Muscle of leg (tissue), 11 donors: ENCODE data around the gene SEC14L3. TPM values are rescaled to one million over a fixed set of nuclear protein-coding genes. Genes with fewer than 3 reads are reported as not detected.

Experiments used
- DNase-seq: peaks from one replicate; pipeline ENCODE4 v3.0.0; 2013
- H3K27ac ChIP-seq: one replicate; pipeline ENCODE4 v1.5.1; 2013; ENCODE audit warnings: mild to moderate bottlenecking, low read length, control low read depth
- H3K27me3 ChIP-seq: one replicate; pipeline ENCODE4 v1.6.1; 2013; ENCODE audit warnings: low read length; ENCODE audit not compliant: control insufficient read depth, insufficient read depth
- H3K36me3 ChIP-seq: one replicate; pipeline ENCODE4 v1.6.1; 2013; ENCODE audit warnings: low read length; ENCODE audit not compliant: control insufficient read depth, insufficient read depth
- H3K4me1 ChIP-seq: one replicate; pipeline ENCODE4 v1.6.1; 2013; ENCODE audit warnings: low read length; ENCODE audit not compliant: control insufficient read depth, insufficient read depth
- H3K4me3 ChIP-seq: one replicate; pipeline ENCODE4 v1.5.1; 2013; ENCODE audit warnings: low read length, control low read depth
- H3K9me3 ChIP-seq: replicated peaks from 2 replicates; pipeline ENCODE4 v1.6.1; 2013; ENCODE audit warnings: low read depth, low read length; ENCODE audit not compliant: control insufficient read depth
- WGBS: methylation state at CpG from one replicate; pipeline ENCODE4 v1.1.5; 2013; ENCODE audit warnings: missing lambda C conversion rate; ENCODE audit not compliant: insufficient coverage; 5-methylcytosine and 5-hydroxymethylcytosine counted together
- polyA plus RNA-seq, 8 donors: library from polyadenylated mRNA; unstranded; fragments of 120-200 nt; gene quantifications; one replicate each; pipeline versions ENCODE4 v1.2.1 to v1.2.3, GENCODE V29; 2013; ENCODE audit warnings: inconsistent platforms in 1 of 8, low replicate concordance in 1 of 8; ENCODE audit not compliant: insufficient read length in 8 of 8, insufficient read depth in 1 of 8
- total RNA-seq: library from RNA; stranded (reverse); fragments of 120-200 nt; gene quantifications from one replicate; pipeline ENCODE4 v1.2.4, GENCODE V29; 2013

Gene SEC14L3
- total and polyA plus RNA-seq, 9 donors = 0.05 to 0.06 TPM; not detected in 7

GRCh38 chr22:30414525-30415047, 57.2 kb downstream of the SEC14L3 start:
- H3K4me1 ChIP-seq = peaks cover 2% of the 10 kb centered on the region
- H3K36me3 ChIP-seq = peaks cover 46% of the 10 kb centered on the region
- no peak for DNase-seq
- WGBS = 80% methylated on average over 1 of the region's 4 CpGs
- H3K27ac ChIP-seq = no peak overlapping the region
- H3K9me3 ChIP-seq = no peaks in the 10 kb centered on the region
- H3K27me3 ChIP-seq = no peaks in the 10 kb centered on the region
- H3K4me3 ChIP-seq = no peak overlapping the region

GRCh38 chr22:30413745-30414524, 57.9 kb downstream of the SEC14L3 start:
- Histone ChIP-seq H3K27ac (no peak overlapping the region), H3K9me3 (no peaks in the 10 kb centered on the region), H3K36me3 (peaks cover 48% of the 10 kb centered on the region), H3K4me1 (peaks cover 2% of the 10 kb centered on the region), H3K4me3 (no peak overlapping the region), H3K27me3 (no peaks in the 10 kb centered on the region)
- 60% methylated on average over 1 of the region's 5 CpGs for WGBS
- no peak for DNase-seq

GRCh38 chr22:30413001-30413400, 58.8 kb downstream of the SEC14L3 start:
- no peak overlapping the region for H3K4me3 ChIP-seq
- H3K36me3 ChIP-seq = peaks cover 41% of the 10 kb centered on the region
- 68% methylated on average over 4 of the region's 4 CpGs for WGBS
- peaks cover 2% of the 10 kb centered on the region for H3K4me1 ChIP-seq
- no peaks in the 10 kb centered on the region for H3K27me3 ChIP-seq
- DNase-seq = no peak
- H3K27ac ChIP-seq = no peak overlapping the region
- H3K9me3 ChIP-seq = no peaks in the 10 kb centered on the region

GRCh38 chr22:30411780-30412179, 60.0 kb downstream of the SEC14L3 start:
- no peak for DNase-seq
- H3K36me3 ChIP-seq = peaks cover 44% of the 10 kb centered on the region
- H3K4me3 ChIP-seq = no peak overlapping the region
- H3K27me3 ChIP-seq = no peaks in the 10 kb centered on the region
- H3K27ac ChIP-seq = no peak overlapping the region
- peaks cover 2% of the 10 kb centered on the region for H3K4me1 ChIP-seq
- H3K9me3 ChIP-seq = no peaks in the 10 kb centered on the region
- 94% methylated on average over 2 of the region's 3 CpGs for WGBS

Other genes starting within 250 kb of the SEC14L3 start
- gene LIF, start 225.3 kb downstream of the SEC14L3 start, total RNA-seq = 0.75 TPM
- gene LIF, start 225.3 kb downstream of the SEC14L3 start, polyA plus RNA-seq = 1 to 10 TPM in 3 of 8 donors, under 1 TPM in 5; 0.57 to 1.4 (median 0.88) TPM
- gene OSM, start 205.2 kb downstream of the SEC14L3 start, total RNA-seq = 0.22 TPM
- gene OSM, start 205.2 kb downstream of the SEC14L3 start, polyA plus RNA-seq = 1 to 10 TPM in 1 of 8 donors, under 1 TPM in 6, not detected in 1; 0.09 to 1.5 (median 0.34) TPM
- gene CASTOR1, start 182.5 kb downstream of the SEC14L3 start, total RNA-seq = 5.7 TPM
- gene CASTOR1, start 182.5 kb downstream of the SEC14L3 start, polyA plus RNA-seq = 1 to 10 TPM; 3.5 to 7.1 (median 4.7) TPM
- gene TBC1D10A, start 145.1 kb downstream of the SEC14L3 start, total RNA-seq = 7.4 TPM
- 10 to 100 TPM in 1 of 8 donors, 1 to 10 TPM in 7; 6.2 to 11.3 (median 8.5) TPM for gene TBC1D10A, start 145.1 kb downstream of the SEC14L3 start, polyA plus RNA-seq
- 23.8 TPM for gene SF3A1, start 115.1 kb downstream of the SEC14L3 start, total RNA-seq
- 100 to 1,000 TPM in 1 of 8 donors, 10 to 100 TPM in 7; 57.6 to 110 (median 81.2) TPM for gene SF3A1, start 115.1 kb downstream of the SEC14L3 start, polyA plus RNA-seq
- gene CCDC157, start 115.0 kb downstream of the SEC14L3 start, total RNA-seq = 0.89 TPM
- gene CCDC157, start 115.0 kb downstream of the SEC14L3 start, polyA plus RNA-seq = 1 to 10 TPM in 7 of 8 donors, under 1 TPM in 1; 0.89 to 2.0 (median 1.3) TPM
- 11.9 TPM for gene RNF215, start 84.6 kb downstream of the SEC14L3 start, total RNA-seq
- 10 to 100 TPM; 11.2 to 15.4 (median 14.1) TPM for gene RNF215, start 84.6 kb downstream of the SEC14L3 start, polyA plus RNA-seq
- gene SEC14L2, start 75.0 kb downstream of the SEC14L3 start, total RNA-seq = 2.5 TPM
- 1 to 10 TPM; 1.5 to 3.8 (median 2.1) TPM for gene SEC14L2, start 75.0 kb downstream of the SEC14L3 start, polyA plus RNA-seq
- gene MTFP1, start 46.2 kb downstream of the SEC14L3 start, total RNA-seq = 8.2 TPM
- gene MTFP1, start 46.2 kb downstream of the SEC14L3 start, polyA plus RNA-seq = 10 to 100 TPM in 1 of 8 donors, 1 to 10 TPM in 7; 7.1 to 10.4 (median 8.2) TPM
- not detected for gene SEC14L4, start 33.7 kb upstream of the SEC14L3 start, total RNA-seq
- gene SEC14L4, start 33.7 kb upstream of the SEC14L3 start, polyA plus RNA-seq = under 1 TPM in 6 of 8 donors, not detected in 2; 0.04 to 0.23 (median 0.20) TPM
- gene SEC14L6, start 74.7 kb upstream of the SEC14L3 start, total RNA-seq = 0.35 TPM
- under 1 TPM; 0.13 to 0.62 (median 0.21) TPM for gene SEC14L6, start 74.7 kb upstream of the SEC14L3 start, polyA plus RNA-seq
- gene GAL3ST1, start 102.6 kb upstream of the SEC14L3 start, total RNA-seq = 3.0 TPM
- gene GAL3ST1, start 102.6 kb upstream of the SEC14L3 start, polyA plus RNA-seq = 10 to 100 TPM in 1 of 8 donors, 1 to 10 TPM in 7; 4.1 to 10.0 (median 5.2) TPM
- 45.6 TPM for gene PES1, start 119.9 kb upstream of the SEC14L3 start, total RNA-seq
- gene PES1, start 119.9 kb upstream of the SEC14L3 start, polyA plus RNA-seq = 10 to 100 TPM; 44.8 to 63.2 (median 52.5) TPM
- gene TCN2, start 135.2 kb upstream of the SEC14L3 start, total RNA-seq = 7.4 TPM
- gene TCN2, start 135.2 kb upstream of the SEC14L3 start, polyA plus RNA-seq = 10 to 100 TPM in 4 of 8 donors, 1 to 10 TPM in 4; 6.0 to 13.2 (median 10.7) TPM
- gene SLC35E4, start 163.8 kb upstream of the SEC14L3 start, total RNA-seq = 3.9 TPM
- gene SLC35E4, start 163.8 kb upstream of the SEC14L3 start, polyA plus RNA-seq = 1 to 10 TPM; 1.8 to 3.4 (median 2.4) TPM
- 2.4 TPM for gene DUSP18, start 195.9 kb upstream of the SEC14L3 start, total RNA-seq
- 1 to 10 TPM; 2.1 to 4.7 (median 3.3) TPM for gene DUSP18, start 195.9 kb upstream of the SEC14L3 start, polyA plus RNA-seq
- 3.0 TPM for gene OSBP2, start 222.9 kb upstream of the SEC14L3 start, total RNA-seq
- gene OSBP2, start 222.9 kb upstream of the SEC14L3 start, polyA plus RNA-seq = 1 to 10 TPM; 2.7 to 7.5 (median 4.6) TPM